ENCODE results near the gene FBXO45. TPM values are rescaled to one million over a fixed set of nuclear protein-coding genes. Genes with fewer than 3 reads are reported as not detected.

Gene FBXO45
- polyA plus RNA-seq, 2 of the 4 experiments (the other 2 are of a cell fraction), result 6.8 to 19.4 TPM

GRCh38 chr3:196602673-196603072 lies 34.2 kb downstream of the FBXO45 start:
- no peak for TF ChIP-seq EHF (CRISPR knock-in tag; IDR thresholded peaks at IDR 0.05)
- TF ChIP-seq CEBPB (IDR thresholded peaks at IDR 0.05), result no peak
- TF ChIP-seq HEYL (CRISPR knock-in tag; IDR thresholded peaks at IDR 0.05), result no peak
- no peak for TF ChIP-seq ZNF302 (CRISPR knock-in tag; IDR thresholded peaks at IDR 0.05)
- TF ChIP-seq MYC (IDR thresholded peaks at IDR 0.05; ENCODE audit: borderline replicate concordance, low read length), result no peak
- no peak for TF ChIP-seq RFX5 (IDR thresholded peaks at IDR 0.05)
- TF ChIP-seq, protein P1, sequence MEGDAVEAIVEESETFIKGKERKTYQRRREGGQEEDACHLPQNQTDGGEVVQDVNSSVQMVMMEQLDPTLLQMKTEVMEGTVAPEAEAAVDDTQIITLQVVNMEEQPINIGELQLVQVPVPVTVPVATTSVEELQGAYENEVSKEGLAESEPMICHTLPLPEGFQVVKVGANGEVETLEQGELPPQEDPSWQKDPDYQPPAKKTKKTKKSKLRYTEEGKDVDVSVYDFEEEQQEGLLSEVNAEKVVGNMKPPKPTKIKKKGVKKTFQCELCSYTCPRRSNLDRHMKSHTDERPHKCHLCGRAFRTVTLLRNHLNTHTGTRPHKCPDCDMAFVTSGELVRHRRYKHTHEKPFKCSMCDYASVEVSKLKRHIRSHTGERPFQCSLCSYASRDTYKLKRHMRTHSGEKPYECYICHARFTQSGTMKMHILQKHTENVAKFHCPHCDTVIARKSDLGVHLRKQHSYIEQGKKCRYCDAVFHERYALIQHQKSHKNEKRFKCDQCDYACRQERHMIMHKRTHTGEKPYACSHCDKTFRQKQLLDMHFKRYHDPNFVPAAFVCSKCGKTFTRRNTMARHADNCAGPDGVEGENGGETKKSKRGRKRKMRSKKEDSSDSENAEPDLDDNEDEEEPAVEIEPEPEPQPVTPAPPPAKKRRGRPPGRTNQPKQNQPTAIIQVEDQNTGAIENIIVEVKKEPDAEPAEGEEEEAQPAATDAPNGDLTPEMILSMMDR (IDR thresholded peaks at IDR 0.05), result no peak
- TF ChIP-seq USF2 (IDR thresholded peaks at IDR 0.05), result no peak
- TF ChIP-seq JUN (IDR thresholded peaks at IDR 0.05), result no peak
- TF ChIP-seq FOSB (CRISPR knock-in tag; IDR thresholded peaks at IDR 0.05), result no peak
- TF ChIP-seq, protein P2, sequence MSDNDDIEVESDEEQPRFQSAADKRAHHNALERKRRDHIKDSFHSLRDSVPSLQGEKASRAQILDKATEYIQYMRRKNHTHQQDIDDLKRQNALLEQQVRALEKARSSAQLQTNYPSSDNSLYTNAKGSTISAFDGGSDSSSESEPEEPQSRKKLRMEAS (IDR thresholded peaks at IDR 0.05), result no peak
- TF ChIP-seq GATA3 (IDR thresholded peaks at IDR 0.05; ENCODE audit: borderline replicate concordance), result no peak
- FAIRE-seq (no peak), ATAC-seq (no peak), DNase-seq (ENCODE audit: low read depth in 1 of 2, low spot score in 1 of 2) (no peak)
- ChIA-PET POLR2A (interaction anchor here (0.7 kb wide), 1 partner anchor 47 kb away, joined by 12 read pairs; no protein-coding TSS in a partner anchor), CTCF (interaction anchor here (0.9 kb wide), 1 partner anchor 74 kb away, joined by 3 read pairs; no protein-coding TSS in a partner anchor)
- no peaks in the 10 kb centered on the region for H3K9me3 ChIP-seq
- H3K4me2 ChIP-seq, result no peak overlapping the region
- no peak overlapping the region for H3K27ac ChIP-seq
- WGBS (ENCODE audit: missing lambda C conversion rate), result 80% methylated on average over 6 of the region's 6 CpGs
- no peak overlapping the region for H3K4me3 ChIP-seq
- H3K4me1 ChIP-seq, result no peaks in the 10 kb centered on the region

- ATAC-seq (no peak), DNase-seq (ENCODE audit: low read depth in 1 of 2, low spot score in 1 of 2) (no peak), FAIRE-seq (no peak)
- H3K9me3 ChIP-seq, result no peaks in the 10 kb centered on the region
- no peak overlapping the region for H3K27ac ChIP-seq
- no peak overlapping the region for H3K4me2 ChIP-seq
- ChIA-PET POLR2A (no interaction called here), CTCF (interaction anchor here (0.6 to 2.7 kb wide), 3 partner anchors 23 to 81 kb away, joined by 3 to 10 read pairs (median 3); no protein-coding TSS in a partner anchor)
- no peaks in the 10 kb centered on the region for H3K4me1 ChIP-seq
- WGBS (ENCODE audit: missing lambda C conversion rate), result 61% methylated on average over 7 of the region's 7 CpGs
- TF ChIP-seq EHMT2 (IDR thresholded peaks at IDR 0.05; ENCODE audit: low read depth) (no peak), PHF8 (IDR thresholded peaks at IDR 0.05; ENCODE audit: borderline replicate concordance, low read depth) (no peak), CBX8 (IDR thresholded peaks at IDR 0.05) (no peak), POLR2A (IDR thresholded peaks at IDR 0.05; ENCODE audit: low read length) (no peak), GATA3 (IDR thresholded peaks at IDR 0.05; ENCODE audit: borderline replicate concordance) (no peak)
- TF ChIP-seq, protein P3, sequence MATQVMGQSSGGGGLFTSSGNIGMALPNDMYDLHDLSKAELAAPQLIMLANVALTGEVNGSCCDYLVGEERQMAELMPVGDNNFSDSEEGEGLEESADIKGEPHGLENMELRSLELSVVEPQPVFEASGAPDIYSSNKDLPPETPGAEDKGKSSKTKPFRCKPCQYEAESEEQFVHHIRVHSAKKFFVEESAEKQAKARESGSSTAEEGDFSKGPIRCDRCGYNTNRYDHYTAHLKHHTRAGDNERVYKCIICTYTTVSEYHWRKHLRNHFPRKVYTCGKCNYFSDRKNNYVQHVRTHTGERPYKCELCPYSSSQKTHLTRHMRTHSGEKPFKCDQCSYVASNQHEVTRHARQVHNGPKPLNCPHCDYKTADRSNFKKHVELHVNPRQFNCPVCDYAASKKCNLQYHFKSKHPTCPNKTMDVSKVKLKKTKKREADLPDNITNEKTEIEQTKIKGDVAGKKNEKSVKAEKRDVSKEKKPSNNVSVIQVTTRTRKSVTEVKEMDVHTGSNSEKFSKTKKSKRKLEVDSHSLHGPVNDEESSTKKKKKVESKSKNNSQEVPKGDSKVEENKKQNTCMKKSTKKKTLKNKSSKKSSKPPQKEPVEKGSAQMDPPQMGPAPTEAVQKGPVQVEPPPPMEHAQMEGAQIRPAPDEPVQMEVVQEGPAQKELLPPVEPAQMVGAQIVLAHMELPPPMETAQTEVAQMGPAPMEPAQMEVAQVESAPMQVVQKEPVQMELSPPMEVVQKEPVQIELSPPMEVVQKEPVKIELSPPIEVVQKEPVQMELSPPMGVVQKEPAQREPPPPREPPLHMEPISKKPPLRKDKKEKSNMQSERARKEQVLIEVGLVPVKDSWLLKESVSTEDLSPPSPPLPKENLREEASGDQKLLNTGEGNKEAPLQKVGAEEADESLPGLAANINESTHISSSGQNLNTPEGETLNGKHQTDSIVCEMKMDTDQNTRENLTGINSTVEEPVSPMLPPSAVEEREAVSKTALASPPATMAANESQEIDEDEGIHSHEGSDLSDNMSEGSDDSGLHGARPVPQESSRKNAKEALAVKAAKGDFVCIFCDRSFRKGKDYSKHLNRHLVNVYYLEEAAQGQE (IDR thresholded peaks at IDR 0.05), result no peak
- no peak overlapping the region for H3K4me3 ChIP-seq
These were observed 35.2 kb downstream of the FBXO45 start for GRCh38 chr3:196603683-196604082.

- no peak overlapping the region for H3K4me3 ChIP-seq
- TF ChIP-seq HOXB5 (CRISPR knock-in tag; IDR thresholded peaks at IDR 0.05), result no peak
- no peak for TF ChIP-seq RCOR1 (IDR thresholded peaks at IDR 0.05; ENCODE audit: low read depth, low read length)
- TF ChIP-seq GATA3 (IDR thresholded peaks at IDR 0.05; ENCODE audit: borderline replicate concordance), result no peak
- TF ChIP-seq, protein P4, sequence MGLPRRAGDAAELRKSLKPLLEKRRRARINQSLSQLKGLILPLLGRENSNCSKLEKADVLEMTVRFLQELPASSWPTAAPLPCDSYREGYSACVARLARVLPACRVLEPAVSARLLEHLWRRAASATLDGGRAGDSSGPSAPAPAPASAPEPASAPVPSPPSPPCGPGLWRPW (IDR thresholded peaks at IDR 0.05), result no peak
- TF ChIP-seq CEBPB (IDR thresholded peaks at IDR 0.05), result no peak
- no peak for TF ChIP-seq POLR2A (IDR thresholded peaks at IDR 0.05; ENCODE audit: low read length)
- no peak for TF ChIP-seq FOXS1 (CRISPR knock-in tag; IDR thresholded peaks at IDR 0.05)
- TF ChIP-seq, protein P2 (IDR thresholded peaks at IDR 0.05), result no peak
- 72% methylated on average over 7 of the region's 13 CpGs for WGBS (ENCODE audit: missing lambda C conversion rate)
- ATAC-seq (no peak), FAIRE-seq (no peak), DNase-seq (ENCODE audit: low read depth in 1 of 2, low spot score in 1 of 2) (no peak)
- no peak overlapping the region for H3K4me2 ChIP-seq
- H3K27ac ChIP-seq, result no peak overlapping the region
- ChIA-PET CTCF (interaction anchor here (0.5 to 2.7 kb wide), 2 partner anchors 71 to 80 kb away, joined by 4 to 10 read pairs; no protein-coding TSS in a partner anchor), POLR2A (no interaction called here)
- H3K4me1 ChIP-seq, result peaks cover 2% of the 10 kb centered on the region; the same call in 1 of the 3 replicates
- H3K9me3 ChIP-seq, result no peaks in the 10 kb centered on the region
These were observed 36.1 kb downstream of the FBXO45 start for GRCh38 chr3:196604548-196604947.

Measured in A549 (cell line).